HG02642 (cell line): ENCODE measurements around the gene PCP4L1.
A peak's percentile ranks its signal among the peaks of the same experiment; 100 is the strongest.
"Not testable (repeated sequence)": the region's sequence is repeated elsewhere in the genome, so short reads cannot be mapped to it uniquely, and the experiment has no call there.

ENCODE experiments used
- ATAC-seq: cut with Tn5 transposase; IDR thresholded peaks from one replicate; pipeline ENCODE4 v1.9.1; 2021; ENCODE audit warnings: mild to moderate bottlenecking; ENCODE audit not compliant: unreplicated experiment, poor library complexity

The PCP4L1 gene

DNA sequence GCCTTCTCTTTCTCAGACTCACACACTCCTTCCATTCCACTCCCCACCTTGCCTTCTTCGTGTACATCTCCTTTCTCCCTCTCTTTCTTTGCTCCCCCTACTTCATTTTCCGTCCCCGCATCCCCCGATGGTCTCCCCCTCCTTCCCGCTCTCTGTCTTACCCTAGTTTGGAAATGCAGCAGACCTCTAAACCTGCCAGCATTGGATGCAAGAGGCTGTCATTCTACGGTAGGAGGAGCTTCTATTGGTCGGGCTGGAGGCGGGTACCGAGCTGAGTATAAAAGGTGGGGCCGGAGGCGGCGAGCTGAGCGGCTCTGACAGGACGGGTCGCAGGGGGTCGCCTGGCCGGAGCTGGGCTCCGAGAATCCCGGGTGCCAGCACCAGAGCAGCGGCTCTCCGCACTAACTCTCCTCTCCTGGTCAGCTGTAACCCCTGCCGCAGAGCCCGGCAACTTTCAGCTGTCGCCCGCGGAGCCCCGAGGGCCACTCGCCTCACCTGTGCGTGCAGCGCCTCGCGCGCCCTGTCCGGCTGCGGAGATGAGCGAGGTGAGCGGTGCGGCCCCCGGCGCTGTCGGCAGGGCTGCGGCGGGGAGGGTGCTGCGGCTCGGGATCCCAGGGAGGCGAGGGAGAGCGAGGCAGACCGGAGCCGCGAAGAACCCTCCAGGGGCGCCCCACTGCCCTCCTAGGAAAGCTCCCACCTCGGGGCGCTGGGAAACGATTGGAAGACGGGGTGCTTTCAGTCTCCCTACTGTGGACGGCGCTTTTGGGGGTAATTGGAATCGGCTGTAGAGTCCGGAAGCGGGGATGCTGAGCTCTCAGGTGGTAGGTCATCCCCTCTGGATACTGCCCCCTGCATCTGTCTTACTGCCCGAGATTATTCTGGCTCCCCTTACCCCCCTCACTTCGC is at the start of gene PCP4L1:
Gene PCP4L1 (plus strand): TSS at position 307 of the 906 bp plus-strand sequence. CDS start 230 bp downstream, at position 537.
- peak; percentile 76 for ATAC-seq

DNA sequence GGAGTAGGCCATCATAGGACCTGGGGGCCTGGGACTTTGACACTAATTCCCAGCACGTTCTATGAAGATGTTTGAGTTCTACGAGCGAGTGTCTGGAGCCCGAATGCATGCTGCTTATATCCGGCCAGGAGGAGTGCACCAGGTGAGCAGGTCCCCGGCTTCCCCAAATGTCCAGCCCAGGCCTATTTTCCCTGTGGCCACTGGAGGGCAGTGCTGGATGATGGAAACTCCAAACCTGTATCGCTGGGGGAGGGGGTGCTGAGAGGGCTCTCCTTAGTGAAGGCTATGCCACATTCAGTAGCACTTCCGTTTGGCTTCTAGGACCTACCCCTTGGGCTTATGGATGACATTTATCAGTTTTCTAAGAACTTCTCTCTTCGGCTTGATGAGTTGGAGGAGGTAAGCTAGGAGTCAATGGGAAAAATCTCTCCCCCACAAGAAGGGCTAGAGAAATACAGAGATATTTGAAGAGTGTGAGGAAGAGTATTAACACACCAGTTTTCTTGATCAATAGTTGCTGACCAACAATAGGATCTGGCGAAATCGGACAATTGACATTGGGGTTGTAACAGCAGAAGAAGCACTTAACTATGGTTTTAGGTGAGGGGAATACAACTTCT is 48.6 kb upstream of the PCP4L1 start:
- ATAC-seq, result peak; percentile 73

DNA sequence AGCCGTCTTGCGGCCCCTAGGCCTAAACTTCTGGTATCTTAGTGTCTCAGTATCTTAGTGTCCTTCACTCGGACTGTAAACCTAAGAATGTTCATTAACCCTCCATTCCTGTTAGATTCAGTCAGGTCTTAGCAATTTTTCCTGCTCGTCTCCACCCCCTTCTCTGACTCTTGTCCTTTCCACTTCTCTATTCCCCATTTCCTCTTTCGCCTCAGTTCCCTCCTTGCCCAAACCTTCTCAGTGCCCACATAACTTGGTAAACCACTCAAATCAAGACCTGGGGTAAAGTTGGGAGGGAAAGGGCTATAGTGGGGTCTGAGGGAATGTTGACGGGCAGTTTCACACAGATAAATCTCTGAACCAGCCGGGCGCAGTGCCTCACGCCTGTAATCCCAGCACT is 44.2 kb upstream of the PCP4L1 start:
- no peak for ATAC-seq

- no peak for ATAC-seq
Observed at GRCh38 chr1:161215076-161215475, 43.5 kb upstream of the PCP4L1 start, which contains the start of gene FCER1G. Gene FCER1G (plus strand): TSS chr1:161215295. CDS start chr1:161215322, 27 bp downstream.

GRCh38 chr1:161216945-161217712 is 41.4 kb upstream of the PCP4L1 start:
- peak; percentile 82 for ATAC-seq

DNA sequence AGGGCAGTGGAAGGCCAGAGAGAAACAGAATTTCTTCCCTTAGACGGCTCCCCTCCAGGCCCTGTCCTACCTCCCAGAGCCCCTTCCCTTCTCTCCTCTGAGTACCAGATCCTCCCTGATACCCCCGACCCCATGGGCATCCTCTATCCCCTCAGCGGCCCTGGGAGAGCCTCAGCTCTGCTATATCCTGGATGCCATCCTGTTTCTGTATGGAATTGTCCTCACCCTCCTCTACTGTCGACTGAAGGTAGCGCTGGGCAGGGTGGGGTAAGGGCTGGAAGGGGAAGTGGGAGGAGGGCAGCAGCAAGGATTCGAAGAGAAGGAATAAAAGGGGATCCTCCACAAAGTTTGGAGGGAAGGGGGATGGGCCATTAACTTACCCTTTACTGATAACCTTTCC is 40.7 kb upstream of the PCP4L1 start:
- no peak for ATAC-seq

- ATAC-seq, result no peak
Observed at GRCh38 chr1:161218301-161219077, 40.1 kb upstream of the PCP4L1 start.

- no peak for ATAC-seq
Observed at GRCh38 chr1:161219078-161219892, 39.3 kb upstream of the PCP4L1 start.

- no peak for ATAC-seq
Observed at GRCh38 chr1:161220002-161220401, 38.5 kb upstream of the PCP4L1 start.

GRCh38 chr1:161222175-161223019 is 36.1 kb upstream of the PCP4L1 start:
- no peak for ATAC-seq

- ATAC-seq, result no peak
Observed at GRCh38 chr1:161223805-161224694, 34.5 kb upstream of the PCP4L1 start.

DNA sequence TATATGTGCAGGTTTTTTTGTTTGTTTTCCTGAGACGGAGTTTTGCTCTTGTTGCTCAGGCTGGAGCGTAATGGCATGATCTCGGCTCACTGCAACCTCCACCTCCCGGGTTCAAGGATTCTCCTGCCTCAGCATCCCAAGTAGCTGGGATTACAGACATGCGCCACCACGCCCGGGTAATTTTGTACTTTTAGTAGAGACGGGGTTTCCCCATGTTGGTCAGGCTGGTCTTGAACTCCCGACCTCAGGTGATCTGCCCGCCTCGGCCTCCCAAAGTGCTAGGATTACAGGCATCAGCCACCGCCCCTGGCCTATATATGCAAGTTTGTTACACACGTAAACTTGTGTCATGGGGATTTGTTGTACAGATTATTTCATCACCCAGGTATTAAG is 33.9 kb upstream of the PCP4L1 start:
- ATAC-seq, result not testable (repeated sequence)

- no peak for ATAC-seq
Observed at GRCh38 chr1:161225178-161225533, 33.4 kb upstream of the PCP4L1 start.

GRCh38 chr1:161225534-161226319 is 32.8 kb upstream of the PCP4L1 start, which contains the start of gene TOMM40L:
Gene TOMM40L (plus strand): TSS chr1:161226060. CDS start chr1:161226490, 430 bp downstream.
- peak; percentile 95 for ATAC-seq

GRCh38 chr1:161226320-161226711 is 32.2 kb upstream of the PCP4L1 start:
- ATAC-seq, result no peak

GRCh38 chr1:161226759-161227158 is 31.8 kb upstream of the PCP4L1 start:
- ATAC-seq, result no peak
